ENCODE data around the gene SESN3.

SESN3 gene

DNA sequence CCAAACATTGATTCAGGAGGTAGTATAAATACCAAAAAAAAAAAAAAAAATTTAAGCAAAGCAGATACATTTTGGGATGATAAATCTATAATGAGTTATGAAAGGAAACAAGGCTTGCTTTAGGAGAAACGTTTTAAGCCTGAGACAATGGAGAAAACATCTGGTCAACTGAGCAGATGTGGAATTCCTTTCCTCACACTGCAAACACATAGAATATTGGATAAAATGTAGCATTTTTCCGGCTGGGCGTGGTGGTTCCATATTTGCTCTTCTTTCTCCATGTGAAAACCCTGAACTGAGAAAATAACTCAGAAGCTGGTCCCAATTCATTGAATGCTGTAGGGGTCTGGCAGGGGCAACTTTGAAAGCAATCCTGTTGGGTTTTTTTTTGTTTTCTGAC, 107.4 kb downstream of the SESN3 start:
- DNase-seq (ENCODE audit: low read depth in 3 of 3), result no peak

DNA sequence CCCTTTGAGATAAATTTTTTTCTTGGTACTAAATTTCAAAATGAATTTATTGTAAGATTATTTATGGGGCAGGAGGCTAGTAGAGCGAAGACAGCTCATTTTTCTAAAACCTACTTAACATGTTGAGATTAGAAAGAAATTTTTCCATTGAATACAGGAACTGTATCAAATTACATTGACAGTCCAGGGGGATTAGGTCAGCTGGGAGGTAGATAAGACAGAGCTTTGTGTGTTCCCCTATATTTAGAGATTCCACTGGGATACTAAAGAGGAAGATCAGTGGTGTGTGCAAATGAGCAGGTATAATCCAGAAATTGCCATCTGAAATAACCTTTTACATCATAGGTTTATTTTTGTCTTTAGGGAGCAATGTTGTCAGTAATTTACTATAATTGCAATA, 109.3 kb downstream of the SESN3 start:
- DNase-seq (ENCODE audit: low read depth in 3 of 3), result no peak

DNA sequence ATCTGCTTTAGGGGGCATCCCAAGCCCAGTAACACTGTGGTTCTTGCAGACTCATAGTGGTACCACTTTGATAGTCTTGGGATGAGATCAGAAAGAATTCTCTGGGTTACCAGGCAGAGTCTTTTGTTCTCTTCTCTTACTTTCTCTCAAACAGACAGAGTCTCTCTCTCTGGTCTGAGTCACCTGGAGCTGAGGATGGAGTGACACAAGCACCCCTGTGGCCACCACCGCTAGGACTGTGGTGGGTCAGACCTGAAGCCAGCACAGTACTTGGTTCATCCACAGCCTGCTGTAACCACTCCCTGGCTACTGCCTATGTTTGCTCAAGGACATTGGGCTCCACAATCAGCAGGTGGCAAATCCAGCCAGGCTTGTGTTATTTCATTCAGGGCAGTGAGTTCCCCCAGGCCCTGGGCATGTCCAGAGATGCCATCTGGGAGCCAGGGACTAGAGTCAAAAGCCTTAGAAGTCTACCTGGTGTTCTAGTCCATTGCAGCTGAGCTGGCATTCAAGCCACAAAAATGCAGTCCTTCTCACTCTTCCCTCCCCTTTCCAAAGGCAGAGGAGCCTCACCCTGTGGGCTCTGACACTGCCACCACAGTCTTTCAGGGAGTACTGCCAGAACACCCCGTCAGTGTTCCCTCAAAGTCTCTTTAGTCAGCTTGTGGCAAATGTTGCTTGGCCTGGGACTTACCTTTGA, 111.5 kb downstream of the SESN3 start:
- no peak for DNase-seq (ENCODE audit: low read depth in 3 of 3)

DNA sequence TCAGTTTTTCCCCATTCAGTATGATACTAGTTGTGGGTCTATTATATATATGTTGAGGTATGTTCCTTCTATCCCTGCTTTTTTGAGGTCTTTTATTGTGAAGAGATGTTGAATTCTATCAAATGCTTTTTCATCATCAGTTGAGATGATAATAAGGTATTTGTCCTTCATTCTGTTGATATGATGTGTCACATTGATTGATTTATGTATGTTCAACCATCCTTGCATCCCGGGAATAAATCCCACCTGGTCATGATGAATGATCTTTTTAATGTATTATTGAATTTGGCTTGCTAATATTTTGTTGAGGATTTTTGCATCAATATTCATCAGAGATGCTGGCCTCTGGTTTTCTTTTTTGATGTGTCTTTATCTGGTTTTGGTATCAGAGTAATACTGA, 115.4 kb downstream of the SESN3 start:
- no peak for DNase-seq (ENCODE audit: low read depth in 3 of 3)
